HEK293T (cell line): Measurements from ENCODE around the gene B4GALT5.

Experiments
- ELF4 ChIP-seq: fragments of 450-650 bp; IDR thresholded peaks from 2 replicates; pipeline ENCODE4 v1.6.1; 2017; ENCODE audit warnings: antibody characterized with exemption
- FOXK2 ChIP-seq: fragments of 450-650 bp; IDR thresholded peaks from 2 replicates; pipeline ENCODE4 v1.6.1; 2016; ENCODE audit warnings: mild to moderate bottlenecking
- LEF1 ChIP-seq: fragments of 450-650 bp; IDR thresholded peaks from 2 replicates; pipeline ENCODE4 v1.6.1; 2017; ENCODE audit warnings: mild to moderate bottlenecking, borderline replicate concordance
- SP1 ChIP-seq: fragments of 450-650 bp; IDR thresholded peaks from 2 replicates; pipeline ENCODE4 v1.6.1; 2017
- SUZ12 ChIP-seq: fragments of 450-650 bp; IDR thresholded peaks from 2 replicates; pipeline ENCODE4 v1.6.1; 2016; ENCODE audit warnings: mild to moderate bottlenecking

DNA sequence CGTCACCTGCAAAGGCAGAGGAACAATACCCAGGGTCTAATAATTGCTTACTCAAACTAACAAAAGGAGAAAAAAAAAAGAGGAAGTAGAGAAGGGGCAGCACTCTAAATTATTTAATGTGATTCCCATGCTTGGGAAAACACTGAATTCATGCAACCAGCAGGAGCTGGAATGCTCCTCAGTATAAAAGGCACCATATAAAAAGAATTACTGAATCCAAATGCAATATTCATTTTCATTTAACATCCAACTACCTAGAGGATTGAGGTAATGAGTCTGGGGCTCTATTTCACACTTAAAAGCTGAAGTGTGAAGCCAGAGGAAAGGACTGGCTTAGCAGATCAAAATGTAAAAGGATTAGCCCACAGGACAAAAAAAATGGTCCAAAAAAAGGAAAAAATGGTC, 8.7 kb downstream of the B4GALT5 start:
- TF ChIP-seq SUZ12 (no peak), SP1 (no peak), ELF4 (no peak), LEF1 (no peak), FOXK2 (no peak)
